GM12891 (cell line): ENCODE measurements around the gene SPAG17.

ENCODE experiments used
- PAX5 ChIP-seq: IDR thresholded peaks from 2 replicates; pipeline ENCODE4 v1.6.1; 2011; ENCODE audit warnings: low read length, moderate library complexity, mild to moderate bottlenecking; ENCODE audit not compliant: insufficient read depth, severe bottlenecking
- POLR2A ChIP-seq: IDR thresholded peaks from 2 replicates; pipeline ENCODE4 v1.6.1; 2011; ENCODE audit warnings: low read depth, low read length, control low read depth
- POLR2AphosphoS5 ChIP-seq: IDR thresholded peaks from 2 replicates; pipeline ENCODE4 v1.6.1; 2011; ENCODE audit warnings: low read depth, low read length, control low read depth
- POU2F2 ChIP-seq: IDR thresholded peaks from 2 replicates; pipeline ENCODE4 v1.6.1; 2011; ENCODE audit warnings: low read depth, mild to moderate bottlenecking, control low read depth, low read length, moderate library complexity
- SPI1 ChIP-seq: IDR thresholded peaks from 2 replicates; pipeline ENCODE4 v1.6.1; 2011; ENCODE audit warnings: low read depth, low read length, control low read depth
- TAF1 ChIP-seq: IDR thresholded peaks from 2 replicates; pipeline ENCODE4 v1.6.1; 2011; ENCODE audit warnings: low read depth, low read length, control low read depth

DNA sequence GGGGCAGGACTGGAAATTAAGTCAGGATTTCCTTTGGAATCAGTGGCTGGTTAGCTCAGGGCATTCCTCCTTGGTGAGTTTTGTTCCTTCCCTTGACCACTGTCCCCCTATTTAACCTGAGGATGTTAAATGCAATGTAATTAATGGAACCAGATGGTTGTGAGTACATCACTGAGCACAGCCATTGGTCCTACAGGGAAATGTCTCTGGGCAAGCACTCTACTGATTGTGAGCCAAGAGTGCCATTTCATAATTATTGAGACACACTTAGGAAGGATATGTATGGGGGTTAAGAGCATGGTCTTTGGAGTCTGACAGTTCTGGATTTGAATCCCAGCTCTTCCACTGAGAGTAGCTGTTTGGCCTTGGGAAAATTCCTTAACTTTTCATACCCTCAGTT, 74.4 kb downstream of the SPAG17 start:
- TF ChIP-seq TAF1: no peak
- TF ChIP-seq POLR2A: no peak
- TF ChIP-seq POLR2AphosphoS5: no peak
- no peak for TF ChIP-seq SPI1
- no peak for TF ChIP-seq POU2F2
- TF ChIP-seq PAX5: no peak
